Gastrocnemius medialis (tissue), 4 donors: ENCODE measurements around the gene GADD45B.

Source experiments
- CTCF ChIP-seq, 5 experiments: fragments of 450-650 bp in 3 of 5; fragments of 200-600 bp in 2 of 5; sonication (generic) in 2 of 5; IDR thresholded peaks in 4 of 5; conservative IDR thresholded peaks in 1 of 5; 1 replicate in 4 of 5; 2 replicates in 1 of 5; pipeline ENCODE4 v1.5.1; 2016 to 2019; ENCODE audit warnings: antibody characterized with exemption in 5 of 5, mild to moderate bottlenecking in 3 of 5, moderate library complexity in 3 of 5
- POLR2A ChIP-seq, 2 donors: fragments of 450-650 bp; IDR thresholded peaks; one replicate each; pipeline ENCODE4 v1.6.1; 2017; ENCODE audit warnings: antibody characterized with exemption in 2 of 2, mild to moderate bottlenecking in 2 of 2, moderate library complexity in 2 of 2

DNA sequence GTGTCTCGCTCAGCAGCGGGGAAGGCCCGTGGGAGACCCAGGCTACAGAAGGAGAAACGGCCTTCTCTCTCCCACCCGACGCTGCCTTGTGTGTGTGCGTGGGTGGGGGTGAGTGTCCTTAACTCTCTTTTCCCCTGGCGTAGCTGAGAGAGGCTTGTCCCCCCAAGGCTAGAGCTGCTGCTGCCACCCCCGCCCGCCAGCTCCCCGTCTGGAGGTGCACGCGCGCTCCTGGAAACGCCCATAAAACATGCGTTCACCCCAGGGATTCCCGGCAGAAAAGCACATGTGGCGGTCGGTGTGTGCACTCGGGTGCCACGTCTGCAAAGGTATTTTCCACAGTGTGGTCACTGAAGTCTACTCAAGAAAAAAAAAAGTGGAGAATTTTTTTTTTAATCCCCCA, 36.1 kb downstream of the GADD45B start:
- TF ChIP-seq CTCF (IDR thresholded peaks at IDR 0.05 in 4 of 5, conservative IDR thresholded peaks at IDR 0.05 in 1 of 5) (no peak), POLR2A (IDR thresholded peaks at IDR 0.05) (no peak)
